Adrenal gland (tissue), 12 donors: Measurements from ENCODE around the gene GPR173. TPM values are rescaled to one million over a fixed set of nuclear protein-coding genes. Genes with fewer than 3 reads are reported as not detected.

Experiments used
- DNase-seq, 7 donors: peaks; one replicate each; pipeline ENCODE4 v3.0.0-alpha.2; 2019 to 2020
- H3K27ac ChIP-seq, 5 donors: fragments of 200-600 bp; sonication (generic) in 4 of 5; 1 replicate in 3 of 5; 2 replicates in 2 of 5; pipeline versions ENCODE4 v1.5.1 to v1.8.0; 2016 to 2020; ENCODE audit warnings: mild to moderate bottlenecking in 1 of 5
- H3K27me3 ChIP-seq: fragments of 200-600 bp; 2 replicates; pipeline ENCODE4 v1.8.0; 2021
- H3K36me3 ChIP-seq, 2 donors: fragments of 200-600 bp; replicated peaks in 1 of 2; 1 replicate in 1 of 2; 2 replicates in 1 of 2; pipeline versions ENCODE4 v1.5.1 to v1.8.0; 2018 to 2022
- H3K4me1 ChIP-seq, 2 donors: fragments of 200-600 bp; replicated peaks in 1 of 2; 1 replicate in 1 of 2; 2 replicates in 1 of 2; pipeline versions ENCODE4 v1.5.1 to v1.8.0; 2018 to 2021
- H3K4me3 ChIP-seq, 4 donors: fragments of 200-600 bp; sonication (generic) in 3 of 4; one replicate each; pipeline ENCODE4 v1.5.1; 2016 to 2018
- H3K9me3 ChIP-seq, 3 donors: fragments of 200-600 bp; sonication (generic) in 1 of 3; replicated peaks in 1 of 3; 1 replicate in 2 of 3; 2 replicates in 1 of 3; pipeline versions ENCODE4 v1.5.1 to v1.8.0; 2016 to 2021
- POLR2A ChIP-seq, 2 donors: fragments of 450-650 bp; IDR thresholded peaks; one replicate each; pipeline ENCODE4 v1.6.1; 2017; ENCODE audit warnings: antibody characterized with exemption in 2 of 2, mild to moderate bottlenecking in 2 of 2, moderate library complexity in 1 of 2
- WGBS, 4 donors: extraction: QIAGEN DNeasy Blood & Tissue Kit in 2 of 4; methylation state at CpG; one replicate each; pipeline versions ENCODE4 v1.1.5 to v1.1.7; 2013 to 2017; 5-methylcytosine and 5-hydroxymethylcytosine counted together
- intact Hi-C, 2 donors: fragments of 100-400 bp; cut with DNase I; formaldehyde crosslinking; loops; one replicate each; pipeline versions ENCODE4 v1.14.1 to v1.15.0; 2022 to 2023
- polyA plus RNA-seq, 3 donors: library from polyadenylated mRNA; stranded (reverse); fragments of 200-250 nt in 2 of 3; fragments of 350-450 nt in 1 of 3; fragmentation: Illumina TruSeq in 1 of 3; extraction: RNeasy Lipid Tissue Mini Kit (QIAGEN cat#74804) in 1 of 3; gene quantifications; one replicate each; pipeline ENCODE4 v1.2.3, GENCODE V29; 2013 to 2014
- total RNA-seq, 9 donors: library from RNA; depleted of rRNA in 4 of 9; stranded (reverse); fragments of >200 nt in 4 of 9; fragments of 120-200 nt in 1 of 9; fragmentation: NEBNext Ultra II Directional in 1 of 9; extraction: Animal tissue kit (Norgen Biotek cat#: 25700) in 1 of 9; gene quantifications; one replicate each; pipeline versions ENCODE4 v1.1.0 to v1.2.4, GENCODE V29; 2013 to 2023
- TF ChIP-seq, protein P1 (sequence below), 6 experiments: fragments of 450-650 bp in 4 of 6; fragments of 200-600 bp in 2 of 6; sonication (generic) in 1 of 6; IDR thresholded peaks; 1 replicate in 5 of 6; 2 replicates in 1 of 6; pipeline versions ENCODE4 v1.5.1 to v1.8.0; 2016 to 2021; ENCODE audit warnings: antibody characterized with exemption in 6 of 6, mild to moderate bottlenecking in 2 of 6, moderate library complexity in 1 of 6
- donor health status: healthy with polysubstance abuse.
- donor health status: Bipolar disorder and iron deficiency.
- donor health status: DM: yes; HTN: yes; CAD: no.
- donor health status: DM: no; HTN: no; CAD: no.
- donor health status: DM: no; HTN: no; CAD: no.
- donor health status: DM: yes; HTN: yes; CAD: no.

The GPR173 gene
- total and polyA plus RNA-seq, 12 donors = 0.61 to 5.0 (median 2.3) TPM

DNA sequence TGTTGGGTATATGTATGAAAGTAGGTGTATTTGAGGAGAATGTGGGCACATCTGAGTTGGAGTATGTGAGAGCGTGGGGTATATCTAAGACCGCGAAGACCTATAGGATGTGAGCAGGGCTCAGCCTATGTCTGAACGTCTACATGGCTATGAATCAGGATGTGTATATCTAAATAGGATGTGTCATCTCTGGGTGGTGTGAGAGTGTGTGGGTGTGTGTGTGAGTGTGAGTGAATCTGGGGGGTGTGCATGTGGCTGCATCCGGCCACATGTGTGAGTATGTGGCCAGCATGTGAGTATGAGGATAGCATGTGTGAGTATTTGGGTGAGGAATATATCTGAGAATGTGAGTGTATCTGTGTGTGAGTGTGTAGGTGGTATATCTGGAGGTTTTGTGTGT lies 7.7 kb downstream of the GPR173 start:
- intact Hi-C loops = no loop called here
- Histone ChIP-seq H3K4me1 (no peaks in the 10 kb centered on the region), H3K9me3 (no peaks in the 10 kb centered on the region), H3K36me3 (no peaks in the 10 kb centered on the region), H3K27ac (no peak overlapping the region), H3K4me3 (no peak overlapping the region), H3K27me3 (no peaks in the 10 kb centered on the region)
- 78 to 86% (median 84%) methylated on average over 5 of the region's 5 CpGs for WGBS, 4 donors
- DNase-seq = no peak
- TF ChIP-seq POLR2A (IDR thresholded peaks at IDR 0.05) = no peak
- TF ChIP-seq, protein P1, sequence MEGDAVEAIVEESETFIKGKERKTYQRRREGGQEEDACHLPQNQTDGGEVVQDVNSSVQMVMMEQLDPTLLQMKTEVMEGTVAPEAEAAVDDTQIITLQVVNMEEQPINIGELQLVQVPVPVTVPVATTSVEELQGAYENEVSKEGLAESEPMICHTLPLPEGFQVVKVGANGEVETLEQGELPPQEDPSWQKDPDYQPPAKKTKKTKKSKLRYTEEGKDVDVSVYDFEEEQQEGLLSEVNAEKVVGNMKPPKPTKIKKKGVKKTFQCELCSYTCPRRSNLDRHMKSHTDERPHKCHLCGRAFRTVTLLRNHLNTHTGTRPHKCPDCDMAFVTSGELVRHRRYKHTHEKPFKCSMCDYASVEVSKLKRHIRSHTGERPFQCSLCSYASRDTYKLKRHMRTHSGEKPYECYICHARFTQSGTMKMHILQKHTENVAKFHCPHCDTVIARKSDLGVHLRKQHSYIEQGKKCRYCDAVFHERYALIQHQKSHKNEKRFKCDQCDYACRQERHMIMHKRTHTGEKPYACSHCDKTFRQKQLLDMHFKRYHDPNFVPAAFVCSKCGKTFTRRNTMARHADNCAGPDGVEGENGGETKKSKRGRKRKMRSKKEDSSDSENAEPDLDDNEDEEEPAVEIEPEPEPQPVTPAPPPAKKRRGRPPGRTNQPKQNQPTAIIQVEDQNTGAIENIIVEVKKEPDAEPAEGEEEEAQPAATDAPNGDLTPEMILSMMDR (IDR thresholded peaks at IDR 0.05) = no peak

DNA sequence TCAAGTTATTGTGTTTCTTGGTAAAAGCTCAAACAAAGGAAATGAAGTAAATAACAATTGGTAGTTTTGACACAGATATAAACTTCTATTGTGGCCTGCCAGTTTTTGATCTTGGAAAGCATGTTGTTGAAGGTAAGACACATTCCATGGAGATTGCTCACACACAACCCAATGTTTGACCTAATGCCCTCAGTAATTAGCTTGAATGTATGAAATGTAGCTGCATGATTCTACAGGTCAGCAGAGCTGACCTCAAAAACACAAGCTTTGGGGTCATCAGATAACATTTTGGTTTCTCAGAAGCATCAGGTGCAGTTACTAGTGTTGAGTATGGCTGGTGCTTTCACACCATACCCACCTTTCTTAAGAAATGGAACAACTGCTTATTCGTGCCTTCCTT lies 16.5 kb downstream of the GPR173 start:
- H3K36me3 ChIP-seq = no peaks in the 10 kb centered on the region
- TF ChIP-seq, protein P1 (IDR thresholded peaks at IDR 0.05) = no peak
- no peak for TF ChIP-seq POLR2A (IDR thresholded peaks at IDR 0.05)
- no peaks in the 10 kb centered on the region for H3K4me1 ChIP-seq
- no peak for DNase-seq
- no peak overlapping the region for H3K4me3 ChIP-seq
- 53 to 80% (median 71%) methylated on average over 1 of the region's 1 CpG for WGBS, 4 donors
- no peaks in the 10 kb centered on the region for H3K9me3 ChIP-seq
- no peak overlapping the region for H3K27ac ChIP-seq
- intact Hi-C loops = no loop called here
- H3K27me3 ChIP-seq = peaks cover 2% of the 10 kb centered on the region

DNA sequence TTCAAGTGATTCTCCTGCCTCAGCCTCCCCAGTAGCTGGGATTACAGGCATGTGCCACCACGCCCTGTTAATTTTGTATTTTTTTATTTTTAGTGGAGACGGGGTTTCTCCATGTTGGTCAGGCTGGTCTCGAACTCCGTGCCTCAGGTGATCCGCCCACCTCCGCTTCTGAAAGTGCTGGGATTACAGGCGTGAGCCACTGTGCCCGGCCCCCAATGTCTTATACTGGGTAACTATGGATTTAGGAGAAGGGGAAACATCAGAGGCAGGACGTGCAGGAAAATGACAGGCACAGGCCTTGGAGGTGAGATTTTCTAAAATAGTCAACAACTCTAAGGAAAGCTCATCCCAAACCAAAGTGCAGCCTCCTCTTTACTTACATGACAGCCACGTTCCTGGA lies 22.5 kb downstream of the GPR173 start:
- intact Hi-C loops = no loop called here
- TF ChIP-seq, protein P1 (IDR thresholded peaks at IDR 0.05) = no peak
- TF ChIP-seq POLR2A (IDR thresholded peaks at IDR 0.05) = no peak
- no peak overlapping the region for H3K4me3 ChIP-seq
- DNase-seq = no peak
- no peak overlapping the region for H3K27ac ChIP-seq
- no peaks in the 10 kb centered on the region for H3K36me3 ChIP-seq
- WGBS, 4 donors = 66 to 77% (median 67%) methylated on average over 5 to 10 of the region's 10 CpGs
- no peaks in the 10 kb centered on the region for H3K9me3 ChIP-seq
- no peaks in the 10 kb centered on the region for H3K27me3 ChIP-seq
- H3K4me1 ChIP-seq = peaks cover 0 to 3% of the 10 kb centered on the region in 2 donors

DNA sequence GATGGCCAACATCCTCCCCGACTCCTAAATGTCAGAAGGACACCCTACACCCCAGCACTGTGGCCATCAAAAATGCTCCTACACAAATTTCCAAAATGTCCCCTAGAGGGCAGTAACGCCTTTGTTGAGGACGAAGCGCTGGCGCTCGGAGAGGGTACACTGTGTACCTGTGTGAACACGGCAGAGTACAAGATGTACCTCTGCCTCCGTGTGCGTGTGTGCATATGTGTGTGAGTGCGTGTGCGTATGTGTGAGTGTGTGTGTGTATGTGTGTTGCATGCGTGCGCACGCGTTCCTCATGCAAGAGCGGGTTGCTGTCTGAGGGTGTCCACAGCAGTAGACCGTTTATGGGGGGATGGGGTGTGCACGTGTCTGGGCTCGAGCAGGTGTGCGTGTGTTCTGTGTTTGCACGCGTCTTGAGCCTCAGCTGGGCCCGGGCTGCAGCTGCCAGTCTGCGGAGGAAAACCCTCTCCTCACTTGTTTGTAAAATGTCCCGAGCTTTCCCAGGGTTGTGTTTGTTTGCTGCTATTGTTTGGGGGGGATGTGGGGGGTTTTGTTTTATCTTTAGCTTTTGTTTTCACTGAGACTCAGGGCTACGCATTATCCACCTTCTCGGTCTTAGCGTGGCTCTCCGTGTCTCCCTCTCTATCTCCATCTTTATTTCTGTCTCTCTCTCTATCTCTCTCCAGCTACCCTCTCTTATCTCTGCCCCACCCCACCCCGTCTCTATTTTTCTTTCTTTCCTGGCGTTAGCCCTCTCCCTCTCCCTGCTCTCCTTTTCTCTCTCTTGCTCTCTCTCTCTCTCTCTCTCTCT lies 23.2 kb downstream of the GPR173 start:
- Histone ChIP-seq H3K9me3 (no peaks in the 10 kb centered on the region), H3K27me3 (no peaks in the 10 kb centered on the region), H3K4me3 (peak overlapping the region in 1 of 4 donors; percentile 49), H3K4me1 (peaks cover 0 to 3% of the 10 kb centered on the region in 2 donors), H3K27ac (peak overlapping the region in 4 of 5 donors; percentile 51 to 83 (median 64)), H3K36me3 (no peaks in the 10 kb centered on the region)
- WGBS, 4 donors = 0 to 16% (median 5%) methylated on average over 24 to 31 of the region's 31 CpGs
- TF ChIP-seq, protein P1 (IDR thresholded peaks at IDR 0.05) = peak; percentile 52 to 73 (median 70)
- no peak for TF ChIP-seq POLR2A (IDR thresholded peaks at IDR 0.05)
- intact Hi-C loops = no loop called here
- DNase-seq = peak; percentile 67 to 90 (median 77)
